Ovary (tissue), 9 donors: ENCODE measurements around the gene KRTAP19-1. TPM values are rescaled to one million over a fixed set of nuclear protein-coding genes. Genes with fewer than 3 reads are reported as not detected.

Experiments
- DNase-seq, 5 donors: peaks; one replicate each; pipeline ENCODE4 v3.0.0-alpha.2; 2019 to 2020
- H3K27ac ChIP-seq, 2 donors: fragments of 200-600 bp; one replicate each; pipeline versions ENCODE4 v1.5.1 to v1.8.0; 2019 to 2022
- H3K27me3 ChIP-seq: fragments of 200-600 bp; one replicate; pipeline ENCODE4 v1.8.0; 2022
- H3K36me3 ChIP-seq: fragments of 200-600 bp; sonication (generic); one replicate; pipeline ENCODE4 v1.5.1; 2019
- H3K4me1 ChIP-seq: one replicate; pipeline ENCODE4 v1.8.1; 2013; ENCODE audit warnings: mild to moderate bottlenecking, moderate library complexity; ENCODE audit not compliant: insufficient read depth
- H3K4me3 ChIP-seq: fragments of 200-600 bp; sonication (generic); one replicate; pipeline ENCODE4 v1.5.1; 2017
- H3K9me3 ChIP-seq, 2 donors: fragments of 200-600 bp in 1 of 2; sonication (generic) in 1 of 2; one replicate each; pipeline versions ENCODE4 v1.5.1 to v1.8.1; 2013 to 2019; ENCODE audit warnings: mild to moderate bottlenecking in 1 of 2, moderate library complexity in 1 of 2
- CTCF ChIP-seq, 3 donors: fragments of 450-650 bp in 2 of 3; fragments of 200-600 bp in 1 of 3; IDR thresholded peaks; one replicate each; pipeline versions ENCODE4 v1.5.1 to v1.8.0; 2016 to 2022; ENCODE audit warnings: antibody characterized with exemption in 3 of 3, mild to moderate bottlenecking in 1 of 3
- EP300 ChIP-seq: sonication (generic); formaldehyde crosslinking; IDR thresholded peaks from one replicate; pipeline ENCODE4 v1.6.1; 2017; ENCODE audit warnings: antibody characterized with exemption
- POLR2A ChIP-seq: fragments of 450-650 bp; IDR thresholded peaks from one replicate; pipeline ENCODE4 v1.6.1; 2017; ENCODE audit warnings: antibody characterized with exemption, mild to moderate bottlenecking, moderate library complexity
- WGBS, 3 donors: extraction: QIAGEN DNeasy Blood & Tissue Kit in 1 of 3; methylation state at CpG; one replicate each; pipeline versions ENCODE4 v1.1.5 to v1.1.7; 2013 to 2017; 5-methylcytosine and 5-hydroxymethylcytosine counted together
- intact Hi-C, 4 donors: fragments of 100-400 bp; cut with DNase I; formaldehyde crosslinking; loops; one replicate each; pipeline versions ENCODE4 v1.11.0 to v1.15.1; 2022 to 2023
- polyA plus RNA-seq, 2 donors: library from polyadenylated mRNA; stranded (reverse); fragments of 200-250 nt in 1 of 2; fragments of 350-450 nt in 1 of 2; fragmentation: Illumina TruSeq in 1 of 2; extraction: RNeasy Lipid Tissue Mini Kit (QIAGEN cat#74804) in 1 of 2; gene quantifications; one replicate each; pipeline ENCODE4 v1.2.3, GENCODE V29; 2013 to 2014
- total RNA-seq, 7 donors: library from RNA; depleted of rRNA in 2 of 7; stranded (reverse); fragments of >200 nt in 2 of 7; fragmentation: NEBNext Ultra II Directional in 3 of 7; extraction: Animal tissue kit (Norgen Biotek cat#: 25700) in 3 of 7; gene quantifications; one replicate each; pipeline versions ENCODE4 v1.1.0 to v1.2.4, GENCODE V29; 2016 to 2023
- donor health status: DM: no; HTN: no; CAD: no; lungs with moderate emphysema.
- donor health status: DM: no; HTN: no; CAD: no.
- donor health status: Bipolar disorder and iron deficiency.
- donor health status: DM: yes; HTN: yes; CAD: no.
- donor health status: DM: no; HTN: no; CAD: no.
- donor health status: DM: yes; HTN: yes; CAD: no.

KRTAP19-1 gene
- total and polyA plus RNA-seq, 9 donors, result not detected

DNA sequence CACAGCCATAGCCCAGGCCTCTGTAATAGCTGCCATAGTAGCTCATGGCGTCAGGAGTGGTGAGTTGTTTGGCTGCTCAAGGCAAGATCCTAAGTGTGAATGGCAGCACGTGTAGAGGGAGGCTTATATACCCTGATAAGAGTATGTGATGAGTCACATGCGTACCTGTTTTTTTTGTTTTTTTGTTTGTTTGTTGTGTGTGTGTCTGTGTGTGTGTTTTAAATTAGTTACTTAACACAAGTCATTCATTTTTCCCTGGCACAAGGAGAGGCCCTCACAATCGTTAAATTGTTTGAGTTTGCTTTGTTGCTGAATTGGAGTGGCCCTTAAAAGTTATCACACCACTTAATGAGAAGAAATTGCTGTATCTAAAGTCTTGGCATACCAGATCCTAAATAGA, 16.9 kb upstream of the KRTAP19-1 start, which contains the start of gene KRTAP19-4:
KRTAP19-4 (minus strand) TSS at position 101 of the 400 bp plus-strand sequence; CDS start at position 46, 55 bp downstream.
- TF ChIP-seq CTCF (IDR thresholded peaks at IDR 0.05) (no peak), POLR2A (no peak), EP300 (no peak)
- Histone ChIP-seq H3K9me3 (no peaks in the 10 kb centered on the region), H3K27me3 (no peaks in the 10 kb centered on the region), H3K4me3 (no peak within 1 kb of the TSS), H3K36me3 (no peaks in the 10 kb centered on the region), H3K27ac (no peak within 1 kb of the TSS), H3K4me1 (no peaks in the 10 kb centered on the region)
- no peak for DNase-seq
- intact Hi-C loops, result no loop called here
- 66 to 79% (median 70%) methylated on average over 4 of the region's 4 CpGs for WGBS, 3 donors

DNA sequence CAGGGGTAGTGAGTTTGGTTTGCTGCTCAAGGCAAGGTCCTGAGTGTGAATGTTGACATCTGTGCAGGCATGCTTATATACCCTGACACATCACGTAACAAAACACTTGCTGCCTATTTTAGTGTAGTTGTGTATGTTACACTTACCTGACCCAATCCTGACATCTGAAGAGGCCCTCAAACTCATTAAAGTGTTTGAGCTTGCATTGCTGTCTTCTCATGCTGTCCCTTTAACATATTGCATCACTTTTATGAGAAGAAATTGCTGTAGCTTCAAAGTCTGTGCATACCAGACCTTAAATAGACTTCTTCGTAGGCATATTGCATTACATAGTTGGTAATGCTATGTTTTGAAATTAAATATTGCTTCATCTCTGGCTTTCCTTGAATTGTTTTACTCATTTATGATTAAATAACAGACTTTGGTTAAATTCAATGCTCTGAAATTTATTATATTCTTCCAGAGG, 11.8 kb upstream of the KRTAP19-1 start, which contains the start of gene KRTAP19-3:
KRTAP19-3 (minus strand) TSS at position 51 of the 466 bp plus-strand sequence. CDS start 56 bp downstream, outside the sequence.
- no peak for DNase-seq
- no peaks in the 10 kb centered on the region for H3K36me3 ChIP-seq
- no peak within 1 kb of the TSS for H3K27ac ChIP-seq
- no peaks in the 10 kb centered on the region for H3K4me1 ChIP-seq
- intact Hi-C loops, result no loop called here
- no peaks in the 10 kb centered on the region for H3K27me3 ChIP-seq
- TF ChIP-seq EP300 (no peak), POLR2A (no peak), CTCF (IDR thresholded peaks at IDR 0.05) (no peak)
- H3K4me3 ChIP-seq, result no peak within 1 kb of the TSS
- no peaks in the 10 kb centered on the region for H3K9me3 ChIP-seq
- WGBS, 3 donors, result 76 to 88% (median 84%) methylated on average over 2 of the region's 2 CpGs

- no peaks in the 10 kb centered on the region for H3K9me3 ChIP-seq
- intact Hi-C loops, result no loop called here
- no peak within 1 kb of the TSS for H3K4me3 ChIP-seq
- TF ChIP-seq CTCF (IDR thresholded peaks at IDR 0.05) (no peak), EP300 (no peak), POLR2A (no peak)
- H3K27ac ChIP-seq, result no peak within 1 kb of the TSS
- no peaks in the 10 kb centered on the region for H3K4me1 ChIP-seq
- no peak for DNase-seq
- no peaks in the 10 kb centered on the region for H3K36me3 ChIP-seq
- H3K27me3 ChIP-seq, result no peaks in the 10 kb centered on the region
- 83 to 87% (median 86%) methylated on average over 2 of the region's 2 CpGs for WGBS, 3 donors
These were observed 7.2 kb upstream of the KRTAP19-1 start, which contains the start of gene KRTAP19-2 for GRCh38 chr21:30487336-30487735. TSS of gene KRTAP19-2 (minus strand) at chr21:30487436. CDS start at chr21:30487348, 88 bp downstream.

GRCh38 chr21:30486180-30486579, 6.0 kb upstream of the KRTAP19-1 start:
- intact Hi-C loops, result no loop called here
- WGBS, 3 donors, result 50 to 58% (median 56%) methylated on average over 2 of the region's 2 CpGs
- no peak for DNase-seq
- Histone ChIP-seq H3K9me3 (no peaks in the 10 kb centered on the region), H3K27ac (no peak overlapping the region), H3K4me3 (no peak overlapping the region), H3K27me3 (no peaks in the 10 kb centered on the region), H3K36me3 (no peaks in the 10 kb centered on the region), H3K4me1 (no peaks in the 10 kb centered on the region)
- no peak for TF ChIP-seq POLR2A
- no peak for TF ChIP-seq EP300

- Histone ChIP-seq H3K4me1 (no peaks in the 10 kb centered on the region), H3K36me3 (no peaks in the 10 kb centered on the region), H3K4me3 (no peak overlapping the region), H3K9me3 (no peaks in the 10 kb centered on the region), H3K27me3 (no peaks in the 10 kb centered on the region), H3K27ac (no peak overlapping the region)
- TF ChIP-seq POLR2A, result no peak
- TF ChIP-seq CTCF (IDR thresholded peaks at IDR 0.05), result no peak
- TF ChIP-seq EP300, result no peak
- WGBS, 3 donors, result 66 to 73% (median 67%) methylated on average over 2 of the region's 2 CpGs
- DNase-seq, result no peak
- intact Hi-C loops, result no loop called here
These were observed 2.0 kb upstream of the KRTAP19-1 start for GRCh38 chr21:30482130-30482529.
